Neural cell (in vitro differentiated cells): ENCODE data around the gene AK8. TPM values are rescaled to one million over a fixed set of nuclear protein-coding genes. Genes with fewer than 3 reads are reported as not detected.

Experiments used
- H2AFZ ChIP-seq: fragments of 200-600, 300-800 bp; sonication (generic), shearing (Covaris generic); 2 replicates; pipeline ENCODE4 v1.6.0; 2014; ENCODE audit warnings: low read depth, mild to moderate bottlenecking, antibody characterized with exemption, low read length, moderate library complexity
- H3F3A ChIP-seq: fragments of 200-600 bp; shearing (Covaris generic); 2 replicates; pipeline ENCODE4 v1.6.1; 2016; ENCODE audit warnings: mild to moderate bottlenecking, moderate library complexity, mixed read lengths, antibody characterized with exemption, low read length; ENCODE audit not compliant: insufficient read depth, poor library complexity, severe bottlenecking
- H3K27ac ChIP-seq: fragments of 200-600, 300-800 bp; sonication (generic), shearing (Covaris generic); 2 replicates; pipeline ENCODE4 v1.5.1; 2014; ENCODE audit warnings: mild to moderate bottlenecking, low read length, moderate library complexity
- H3K27me3 ChIP-seq: fragments of 300-800, 200-600 bp; sonication (generic), shearing (Covaris generic); 2 replicates; pipeline ENCODE4 v1.6.0; 2014; ENCODE audit warnings: mild to moderate bottlenecking, low read depth, low read length, moderate library complexity; ENCODE audit not compliant: insufficient read depth
- H3K36me3 ChIP-seq: fragments of 300-800, 200-600 bp; sonication (generic), shearing (Covaris generic); 2 replicates; pipeline ENCODE4 v1.5.1; 2014; ENCODE audit warnings: mild to moderate bottlenecking, antibody characterized with exemption, low read length, moderate library complexity; ENCODE audit not compliant: insufficient read depth
- H3K4me2 ChIP-seq: fragments of 300-800, 200-600 bp; sonication (generic), shearing (Covaris generic); 2 replicates; pipeline ENCODE4 v1.6.0; 2014; ENCODE audit warnings: mild to moderate bottlenecking, low read length
- H3K4me3 ChIP-seq: fragments of 300-800, 200-600 bp; sonication (generic), shearing (Covaris generic); 2 replicates; pipeline ENCODE4 v1.5.1; 2014; ENCODE audit warnings: mild to moderate bottlenecking, low read length, moderate library complexity
- H3K79me2 ChIP-seq: fragments of 200-600 bp; shearing (Covaris generic); replicated peaks from 2 replicates; pipeline ENCODE4 v1.6.0; 2014; ENCODE audit warnings: mild to moderate bottlenecking, low read length, moderate library complexity; ENCODE audit not compliant: insufficient read depth
- H3K9ac ChIP-seq: fragments of 300-800, 200-600 bp; sonication (generic), shearing (Covaris generic); 2 replicates; pipeline ENCODE4 v1.6.1; 2016; ENCODE audit warnings: mild to moderate bottlenecking, low read length, mixed read lengths
- H3K9me2 ChIP-seq: fragments of 200-600 bp; shearing (Covaris generic); 2 replicates; pipeline ENCODE4 v1.6.1; 2016; ENCODE audit warnings: mild to moderate bottlenecking, low read length, mixed read lengths; ENCODE audit not compliant: insufficient read depth
- H3K9me3 ChIP-seq: fragments of 200-600, 300-800 bp; sonication (generic), shearing (Covaris generic); 2 replicates; pipeline ENCODE4 v1.6.1; 2016; ENCODE audit warnings: mild to moderate bottlenecking, mixed run types, low read length, moderate library complexity, mixed read lengths
- H4K20me1 ChIP-seq: fragments of 200-600 bp; shearing (Covaris generic); 2 replicates; pipeline ENCODE4 v1.6.1; 2016; ENCODE audit warnings: mild to moderate bottlenecking, mixed run types; ENCODE audit not compliant: insufficient read depth
- EP300 ChIP-seq: fragments of 450-650 bp; conservative IDR thresholded peaks from 2 replicates; pipeline ENCODE4 v1.6.1; 2014; ENCODE audit warnings: antibody characterized with exemption, mild to moderate bottlenecking, moderate library complexity; ENCODE audit not compliant: poor library complexity, severe bottlenecking
- EZH2 ChIP-seq: fragments of 200-600, 300-800 bp; shearing (Covaris generic), sonication (generic); IDR thresholded peaks from 2 replicates; pipeline ENCODE4 v1.6.1; 2014; ENCODE audit warnings: antibody characterized with exemption, low read length, borderline replicate concordance, mild to moderate bottlenecking; ENCODE audit not compliant: insufficient read depth, poor library complexity, severe bottlenecking
- MXI1 ChIP-seq: fragments of 450-650 bp; conservative IDR thresholded peaks from 2 replicates; pipeline ENCODE4 v1.6.1; 2014; ENCODE audit warnings: antibody characterized with exemption, mild to moderate bottlenecking; ENCODE audit not compliant: poor library complexity, severe bottlenecking
- POLR2AphosphoS5 ChIP-seq: IDR thresholded peaks from 2 replicates; pipeline ENCODE4 v1.6.1; 2012
- RAD21 ChIP-seq: fragments of 450-650 bp; conservative IDR thresholded peaks from 2 replicates; pipeline ENCODE4 v1.6.1; 2014; ENCODE audit warnings: antibody characterized with exemption, mild to moderate bottlenecking, moderate library complexity
- SMC3 ChIP-seq: fragments of 450-650 bp; conservative IDR thresholded peaks from 2 replicates; pipeline ENCODE4 v1.6.1; 2014; ENCODE audit warnings: antibody characterized with exemption, mild to moderate bottlenecking, moderate library complexity; ENCODE audit not compliant: poor library complexity
- TAF1 ChIP-seq: IDR thresholded peaks from 2 replicates; pipeline ENCODE4 v1.6.1; 2012; ENCODE audit warnings: low read depth
- polyA plus RNA-seq: library from polyadenylated mRNA; depleted of rRNA; stranded (reverse); fragments of >200 nt; gene quantifications from 2 replicates; pipeline ENCODE4 v1.2.3, GENCODE V29; 2014
- TF ChIP-seq, protein P1 (sequence below): IDR thresholded peaks from 2 replicates; pipeline ENCODE4 v1.6.1; 2012; ENCODE audit warnings: borderline replicate concordance
- TF ChIP-seq, protein P2 (sequence below): fragments of 450-650 bp; IDR thresholded peaks from 2 replicates; pipeline ENCODE4 v1.5.1; 2014; ENCODE audit warnings: antibody characterized with exemption, mild to moderate bottlenecking, moderate library complexity; ENCODE audit not compliant: poor library complexity, severe bottlenecking

AK8 gene
- polyA plus RNA-seq, 1 donor from 2014 or later: 0.71 TPM

GRCh38 chr9:132717326-132717945 is 160.6 kb downstream of the AK8 start:
- no peaks in the 10 kb centered on the region for H4K20me1 ChIP-seq
- H3K27me3 ChIP-seq: no peaks in the 10 kb centered on the region
- H2AFZ ChIP-seq: no peak overlapping the region
- no peaks in the 10 kb centered on the region for H3K9me2 ChIP-seq
- H3K4me3 ChIP-seq: no peak overlapping the region
- no peak overlapping the region for H3K4me2 ChIP-seq
- no peak overlapping the region for H3K27ac ChIP-seq
- TF ChIP-seq, protein P1, sequence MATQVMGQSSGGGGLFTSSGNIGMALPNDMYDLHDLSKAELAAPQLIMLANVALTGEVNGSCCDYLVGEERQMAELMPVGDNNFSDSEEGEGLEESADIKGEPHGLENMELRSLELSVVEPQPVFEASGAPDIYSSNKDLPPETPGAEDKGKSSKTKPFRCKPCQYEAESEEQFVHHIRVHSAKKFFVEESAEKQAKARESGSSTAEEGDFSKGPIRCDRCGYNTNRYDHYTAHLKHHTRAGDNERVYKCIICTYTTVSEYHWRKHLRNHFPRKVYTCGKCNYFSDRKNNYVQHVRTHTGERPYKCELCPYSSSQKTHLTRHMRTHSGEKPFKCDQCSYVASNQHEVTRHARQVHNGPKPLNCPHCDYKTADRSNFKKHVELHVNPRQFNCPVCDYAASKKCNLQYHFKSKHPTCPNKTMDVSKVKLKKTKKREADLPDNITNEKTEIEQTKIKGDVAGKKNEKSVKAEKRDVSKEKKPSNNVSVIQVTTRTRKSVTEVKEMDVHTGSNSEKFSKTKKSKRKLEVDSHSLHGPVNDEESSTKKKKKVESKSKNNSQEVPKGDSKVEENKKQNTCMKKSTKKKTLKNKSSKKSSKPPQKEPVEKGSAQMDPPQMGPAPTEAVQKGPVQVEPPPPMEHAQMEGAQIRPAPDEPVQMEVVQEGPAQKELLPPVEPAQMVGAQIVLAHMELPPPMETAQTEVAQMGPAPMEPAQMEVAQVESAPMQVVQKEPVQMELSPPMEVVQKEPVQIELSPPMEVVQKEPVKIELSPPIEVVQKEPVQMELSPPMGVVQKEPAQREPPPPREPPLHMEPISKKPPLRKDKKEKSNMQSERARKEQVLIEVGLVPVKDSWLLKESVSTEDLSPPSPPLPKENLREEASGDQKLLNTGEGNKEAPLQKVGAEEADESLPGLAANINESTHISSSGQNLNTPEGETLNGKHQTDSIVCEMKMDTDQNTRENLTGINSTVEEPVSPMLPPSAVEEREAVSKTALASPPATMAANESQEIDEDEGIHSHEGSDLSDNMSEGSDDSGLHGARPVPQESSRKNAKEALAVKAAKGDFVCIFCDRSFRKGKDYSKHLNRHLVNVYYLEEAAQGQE: no peak
- TF ChIP-seq MXI1: no peak
- TF ChIP-seq EP300: no peak
- TF ChIP-seq POLR2AphosphoS5: no peak
- no peak for TF ChIP-seq EZH2
- TF ChIP-seq, protein P2, sequence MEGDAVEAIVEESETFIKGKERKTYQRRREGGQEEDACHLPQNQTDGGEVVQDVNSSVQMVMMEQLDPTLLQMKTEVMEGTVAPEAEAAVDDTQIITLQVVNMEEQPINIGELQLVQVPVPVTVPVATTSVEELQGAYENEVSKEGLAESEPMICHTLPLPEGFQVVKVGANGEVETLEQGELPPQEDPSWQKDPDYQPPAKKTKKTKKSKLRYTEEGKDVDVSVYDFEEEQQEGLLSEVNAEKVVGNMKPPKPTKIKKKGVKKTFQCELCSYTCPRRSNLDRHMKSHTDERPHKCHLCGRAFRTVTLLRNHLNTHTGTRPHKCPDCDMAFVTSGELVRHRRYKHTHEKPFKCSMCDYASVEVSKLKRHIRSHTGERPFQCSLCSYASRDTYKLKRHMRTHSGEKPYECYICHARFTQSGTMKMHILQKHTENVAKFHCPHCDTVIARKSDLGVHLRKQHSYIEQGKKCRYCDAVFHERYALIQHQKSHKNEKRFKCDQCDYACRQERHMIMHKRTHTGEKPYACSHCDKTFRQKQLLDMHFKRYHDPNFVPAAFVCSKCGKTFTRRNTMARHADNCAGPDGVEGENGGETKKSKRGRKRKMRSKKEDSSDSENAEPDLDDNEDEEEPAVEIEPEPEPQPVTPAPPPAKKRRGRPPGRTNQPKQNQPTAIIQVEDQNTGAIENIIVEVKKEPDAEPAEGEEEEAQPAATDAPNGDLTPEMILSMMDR: no peak
- TF ChIP-seq TAF1: no peak
- no peak for TF ChIP-seq SMC3
- TF ChIP-seq RAD21: no peak
- no peaks in the 10 kb centered on the region for H3F3A ChIP-seq
- no peak overlapping the region for H3K9ac ChIP-seq
- no peaks in the 10 kb centered on the region for H3K9me3 ChIP-seq
- no peaks in the 10 kb centered on the region for H3K79me2 ChIP-seq
- H3K36me3 ChIP-seq: no peaks in the 10 kb centered on the region

- H3K27me3 ChIP-seq: no peaks in the 10 kb centered on the region
- no peak overlapping the region for H2AFZ ChIP-seq
- H3K9me2 ChIP-seq: no peaks in the 10 kb centered on the region
- H3F3A ChIP-seq: no peaks in the 10 kb centered on the region
- H3K79me2 ChIP-seq: no peaks in the 10 kb centered on the region
- no peak overlapping the region for H3K9ac ChIP-seq
- H3K4me3 ChIP-seq: no peak overlapping the region
- H3K4me2 ChIP-seq: no peak overlapping the region
- H3K36me3 ChIP-seq: no peaks in the 10 kb centered on the region
- no peaks in the 10 kb centered on the region for H4K20me1 ChIP-seq
- TF ChIP-seq SMC3: no peak
- TF ChIP-seq, protein P1: no peak
- TF ChIP-seq, protein P2: no peak
- no peak for TF ChIP-seq TAF1
- H3K27ac ChIP-seq: no peak overlapping the region
- H3K9me3 ChIP-seq: no peaks in the 10 kb centered on the region
Measured at GRCh38 chr9:132716007-132716406, 162.1 kb downstream of the AK8 start.
